Suprapubic skin (tissue), 4 donors: ENCODE measurements around the gene KIAA0825. TPM values are rescaled to one million over a fixed set of nuclear protein-coding genes. Genes with fewer than 3 reads are reported as not detected.

Source experiments
- DNase-seq, 2 donors: peaks; one replicate each; pipeline ENCODE4 v3.0.0-alpha.2; 2019; ENCODE audit warnings: low spot score in 2 of 2
- H3K27ac ChIP-seq: fragments of 200-600 bp; sonication (generic); one replicate; pipeline ENCODE4 v1.5.1; 2019
- H3K27me3 ChIP-seq: fragments of 200-600 bp; sonication (generic); one replicate; pipeline ENCODE4 v1.5.1; 2019
- H3K36me3 ChIP-seq: fragments of 200-600 bp; sonication (generic); one replicate; pipeline ENCODE4 v1.5.1; 2019
- H3K4me1 ChIP-seq: fragments of 200-600 bp; sonication (generic); one replicate; pipeline ENCODE4 v1.5.1; 2019
- H3K4me3 ChIP-seq: fragments of 200-600 bp; sonication (generic); one replicate; pipeline ENCODE4 v1.5.1; 2019; ENCODE audit warnings: mild to moderate bottlenecking
- H3K9me3 ChIP-seq: fragments of 200-600 bp; sonication (generic); one replicate; pipeline ENCODE4 v1.5.1; 2019
- EP300 ChIP-seq: sonication (generic); formaldehyde crosslinking; IDR thresholded peaks from one replicate; pipeline ENCODE4 v1.6.1; 2017; ENCODE audit warnings: antibody characterized with exemption
- POLR2A ChIP-seq, 2 donors: fragments of 450-650 bp; IDR thresholded peaks; one replicate each; pipeline ENCODE4 v1.6.1; 2017; ENCODE audit warnings: antibody characterized with exemption in 2 of 2, mild to moderate bottlenecking in 2 of 2, moderate library complexity in 2 of 2
- POLR2AphosphoS5 ChIP-seq, 3 donors: sonication (generic); formaldehyde crosslinking; IDR thresholded peaks; one replicate each; pipeline ENCODE4 v1.6.1; 2017; ENCODE audit warnings: antibody characterized with exemption in 3 of 3
- WGBS: methylation state at CpG from one replicate; pipeline ENCODE4 v1.1.5; 2018; 5-methylcytosine and 5-hydroxymethylcytosine counted together
- total RNA-seq, 4 donors: library from RNA; depleted of rRNA; stranded (reverse); fragments of >200 nt; gene quantifications; one replicate each; pipeline ENCODE4 v1.1.0, GENCODE V29; 2016
- TF ChIP-seq, protein P1 (sequence below), 2 donors: fragments of 200-600 bp in 1 of 2; fragments of 450-650 bp in 1 of 2; sonication (generic) in 1 of 2; IDR thresholded peaks; one replicate each; pipeline ENCODE4 v1.5.1; 2016 to 2019; ENCODE audit warnings: antibody characterized with exemption in 2 of 2, mild to moderate bottlenecking in 1 of 2, moderate library complexity in 1 of 2

The KIAA0825 gene
- total RNA-seq, 4 donors from 2014 or later, result 3.4 to 5.8 (median 4.5) TPM

- Histone ChIP-seq H3K9me3 (no peaks in the 10 kb centered on the region), H3K4me3 (no peak overlapping the region), H3K27ac (no peak overlapping the region), H3K36me3 (no peaks in the 10 kb centered on the region), H3K4me1 (peaks cover 8% of the 10 kb centered on the region), H3K27me3 (no peaks in the 10 kb centered on the region)
- TF ChIP-seq EP300, result no peak
- no peak for TF ChIP-seq POLR2AphosphoS5 (IDR thresholded peaks at IDR 0.05)
- TF ChIP-seq, protein P1, sequence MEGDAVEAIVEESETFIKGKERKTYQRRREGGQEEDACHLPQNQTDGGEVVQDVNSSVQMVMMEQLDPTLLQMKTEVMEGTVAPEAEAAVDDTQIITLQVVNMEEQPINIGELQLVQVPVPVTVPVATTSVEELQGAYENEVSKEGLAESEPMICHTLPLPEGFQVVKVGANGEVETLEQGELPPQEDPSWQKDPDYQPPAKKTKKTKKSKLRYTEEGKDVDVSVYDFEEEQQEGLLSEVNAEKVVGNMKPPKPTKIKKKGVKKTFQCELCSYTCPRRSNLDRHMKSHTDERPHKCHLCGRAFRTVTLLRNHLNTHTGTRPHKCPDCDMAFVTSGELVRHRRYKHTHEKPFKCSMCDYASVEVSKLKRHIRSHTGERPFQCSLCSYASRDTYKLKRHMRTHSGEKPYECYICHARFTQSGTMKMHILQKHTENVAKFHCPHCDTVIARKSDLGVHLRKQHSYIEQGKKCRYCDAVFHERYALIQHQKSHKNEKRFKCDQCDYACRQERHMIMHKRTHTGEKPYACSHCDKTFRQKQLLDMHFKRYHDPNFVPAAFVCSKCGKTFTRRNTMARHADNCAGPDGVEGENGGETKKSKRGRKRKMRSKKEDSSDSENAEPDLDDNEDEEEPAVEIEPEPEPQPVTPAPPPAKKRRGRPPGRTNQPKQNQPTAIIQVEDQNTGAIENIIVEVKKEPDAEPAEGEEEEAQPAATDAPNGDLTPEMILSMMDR (IDR thresholded peaks at IDR 0.05), result no peak
- TF ChIP-seq POLR2A (IDR thresholded peaks at IDR 0.05), result no peak
- WGBS, result 91% methylated on average over 4 of the region's 4 CpGs
- DNase-seq, result no peak
These were observed 372.8 kb downstream of the KIAA0825 start for GRCh38 chr5:94245608-94246007.

GRCh38 chr5:94244921-94245320, 373.5 kb downstream of the KIAA0825 start:
- no peaks in the 10 kb centered on the region for H3K36me3 ChIP-seq
- 36% methylated on average over 1 of the region's 1 CpG for WGBS

GRCh38 chr5:94243612-94244011, 374.8 kb downstream of the KIAA0825 start:
- no peaks in the 10 kb centered on the region for H3K36me3 ChIP-seq
- H3K4me3 ChIP-seq, result no peak overlapping the region
- no peak overlapping the region for H3K27ac ChIP-seq
- no peaks in the 10 kb centered on the region for H3K27me3 ChIP-seq
- H3K9me3 ChIP-seq, result no peaks in the 10 kb centered on the region
- 46% methylated on average over 3 of the region's 3 CpGs for WGBS
- DNase-seq, result no peak
- H3K4me1 ChIP-seq, result peaks cover 15% of the 10 kb centered on the region
- TF ChIP-seq POLR2A (IDR thresholded peaks at IDR 0.05), result no peak
- no peak for TF ChIP-seq EP300
- TF ChIP-seq, protein P1 (IDR thresholded peaks at IDR 0.05), result no peak
- no peak for TF ChIP-seq POLR2AphosphoS5 (IDR thresholded peaks at IDR 0.05)

More at GRCh38 chr5:94244921-94245320, 373.5 kb downstream of the KIAA0825 start:
- no peak for DNase-seq
- Histone ChIP-seq H3K9me3 (no peaks in the 10 kb centered on the region), H3K27me3 (no peaks in the 10 kb centered on the region), H3K4me3 (no peak overlapping the region), H3K4me1 (peaks cover 14% of the 10 kb centered on the region), H3K27ac (no peak overlapping the region)
- no peak for TF ChIP-seq POLR2A (IDR thresholded peaks at IDR 0.05)
- TF ChIP-seq, protein P1 (IDR thresholded peaks at IDR 0.05), result no peak

DNA sequence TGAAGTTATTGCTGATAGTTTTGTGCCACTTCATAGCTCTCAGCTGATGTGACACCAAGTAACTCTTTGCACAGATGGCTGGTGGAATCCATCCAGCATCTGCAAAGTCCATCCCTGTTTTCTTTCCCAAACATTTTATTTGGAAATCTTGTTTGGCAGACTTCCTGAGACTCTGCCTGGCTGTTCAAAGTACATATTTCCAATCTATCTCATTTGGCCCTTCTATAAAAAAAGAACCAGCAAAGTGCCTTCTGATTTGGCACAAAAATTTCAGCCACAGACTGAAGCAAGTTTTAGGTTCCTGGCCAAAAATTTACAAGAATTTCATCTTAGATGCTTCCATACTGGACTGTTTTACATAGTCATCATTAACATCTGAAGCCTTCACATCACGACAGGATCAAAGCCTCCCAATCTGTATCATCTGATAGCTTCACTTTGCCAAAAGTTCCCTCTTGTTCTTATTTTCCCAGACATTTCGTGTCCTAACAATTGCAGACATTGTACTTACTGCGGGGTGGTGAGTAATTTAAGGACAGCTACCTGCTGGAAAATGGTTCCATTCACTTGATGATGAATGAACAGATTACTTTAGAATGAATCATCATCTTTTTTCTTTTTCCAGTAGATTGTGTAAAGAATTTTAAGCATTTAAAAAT, 377.3 kb downstream of the KIAA0825 start:
- H3K9me3 ChIP-seq, result no peaks in the 10 kb centered on the region
- H3K27ac ChIP-seq, result no peak overlapping the region
- H3K27me3 ChIP-seq, result no peaks in the 10 kb centered on the region
- H3K36me3 ChIP-seq, result no peaks in the 10 kb centered on the region
- H3K4me3 ChIP-seq, result no peak overlapping the region
- DNase-seq, result no peak
- WGBS, result 25% methylated on average over 3 of the region's 3 CpGs
- TF ChIP-seq, protein P1 (IDR thresholded peaks at IDR 0.05), result no peak
- no peak for TF ChIP-seq EP300
- no peak for TF ChIP-seq POLR2A (IDR thresholded peaks at IDR 0.05)
- TF ChIP-seq POLR2AphosphoS5 (IDR thresholded peaks at IDR 0.05), result no peak
- H3K4me1 ChIP-seq, result peaks cover 15% of the 10 kb centered on the region

DNA sequence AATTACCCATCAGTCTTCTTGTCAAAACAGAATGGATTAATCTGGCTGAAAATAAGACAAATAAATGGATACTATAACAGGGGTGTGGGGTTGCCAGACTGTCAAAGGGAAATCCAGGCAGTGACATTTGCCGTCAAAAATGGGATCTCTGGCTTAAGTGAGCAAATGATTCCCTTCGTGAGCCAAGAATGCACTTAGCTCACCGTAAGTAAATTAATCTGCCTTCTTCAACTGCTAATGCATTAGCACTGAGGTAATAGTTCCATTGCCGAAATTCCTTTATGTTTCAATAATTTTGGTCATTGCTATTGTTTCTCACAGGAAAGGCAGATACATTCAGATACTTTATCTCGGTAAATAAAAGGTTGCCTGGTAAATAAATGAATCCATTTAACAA, 377.8 kb downstream of the KIAA0825 start:
- 70% methylated on average over 5 of the region's 5 CpGs for WGBS
- no peaks in the 10 kb centered on the region for H3K27me3 ChIP-seq
- no peak for TF ChIP-seq EP300
- TF ChIP-seq POLR2AphosphoS5 (IDR thresholded peaks at IDR 0.05), result no peak
- no peak for DNase-seq
- no peak overlapping the region for H3K27ac ChIP-seq
- H3K9me3 ChIP-seq, result no peaks in the 10 kb centered on the region
- H3K36me3 ChIP-seq, result no peaks in the 10 kb centered on the region
- peaks cover 15% of the 10 kb centered on the region for H3K4me1 ChIP-seq
- H3K4me3 ChIP-seq, result no peak overlapping the region

DNA sequence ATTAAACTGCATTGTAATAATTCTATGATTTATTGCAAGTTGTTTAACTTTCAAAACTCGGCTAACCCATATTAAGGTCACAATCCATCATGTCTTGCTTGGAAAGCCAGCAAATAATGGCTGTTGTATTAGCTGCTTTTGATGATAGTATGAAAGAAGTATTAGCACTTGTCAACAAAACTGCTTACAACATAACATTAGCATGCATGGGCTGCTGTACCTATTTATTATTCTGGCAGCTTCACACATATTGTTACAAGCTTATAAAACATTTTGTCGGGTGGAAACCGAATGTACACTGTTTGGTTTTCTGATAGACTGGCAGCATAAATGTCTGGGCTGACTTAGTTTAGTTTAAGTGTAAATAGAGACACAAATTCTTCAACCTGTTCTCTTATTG, 378.3 kb downstream of the KIAA0825 start:
- no peak overlapping the region for H3K27ac ChIP-seq
- DNase-seq, result no peak
- no peaks in the 10 kb centered on the region for H3K27me3 ChIP-seq
- H3K4me1 ChIP-seq, result peaks cover 15% of the 10 kb centered on the region
- TF ChIP-seq POLR2A (IDR thresholded peaks at IDR 0.05), result no peak
- TF ChIP-seq, protein P1 (IDR thresholded peaks at IDR 0.05), result no peak
- no peak for TF ChIP-seq POLR2AphosphoS5 (IDR thresholded peaks at IDR 0.05)
- no peak for TF ChIP-seq EP300
- no peaks in the 10 kb centered on the region for H3K9me3 ChIP-seq
- WGBS, result 39% methylated on average over 3 of the region's 3 CpGs
- H3K4me3 ChIP-seq, result no peak overlapping the region
- H3K36me3 ChIP-seq, result no peaks in the 10 kb centered on the region
